Fibroblast of gingiva (primary cell): ENCODE measurements around the gene LTO1.
"Not testable (repeated sequence)": the region's sequence is repeated elsewhere in the genome, so short reads cannot be mapped to it uniquely, and the experiment has no call there.

Source experiments
- DNase-seq: peaks from one replicate; pipeline ENCODE4 v3.0.0-alpha.2; 2011; ENCODE audit warnings: low read depth

Gene LTO1

GRCh38 chr11:69632900-69633299 is 42.3 kb downstream of the LTO1 start:
- no peak for DNase-seq

- no peak for DNase-seq
Observed at GRCh38 chr11:69630424-69630823, 44.7 kb downstream of the LTO1 start.

- DNase-seq: no peak
Observed at GRCh38 chr11:69630017-69630416, 45.1 kb downstream of the LTO1 start.

- DNase-seq: no peak
Observed at GRCh38 chr11:69627551-69627950, 47.6 kb downstream of the LTO1 start.

- DNase-seq: no peak
Observed at GRCh38 chr11:69625476-69625875, 49.7 kb downstream of the LTO1 start.

GRCh38 chr11:69624293-69624692 is 50.9 kb downstream of the LTO1 start:
- DNase-seq: no peak

- not testable (repeated sequence) for DNase-seq
Observed at GRCh38 chr11:69622097-69622681, 53.0 kb downstream of the LTO1 start.

- no peak for DNase-seq
Observed at GRCh38 chr11:69620683-69621290, 54.4 kb downstream of the LTO1 start.

- DNase-seq: no peak
Observed at GRCh38 chr11:69618237-69618636, 56.9 kb downstream of the LTO1 start.

- DNase-seq: no peak
Observed at GRCh38 chr11:69617682-69618081, 57.5 kb downstream of the LTO1 start.

- DNase-seq: no peak
Observed at GRCh38 chr11:69617220-69617619, 57.9 kb downstream of the LTO1 start.
